K562 (cell line): ENCODE results near the gene PAFAH1B1.

Source experiments
- NR2F6 ChIP-seq: fragments of 450-650 bp; formaldehyde crosslinking; IDR thresholded peaks from 2 replicates; pipeline ENCODE4 v1.4.0; 2020; ENCODE audit warnings: mild to moderate bottlenecking
- RAD51 ChIP-seq: fragments of 450-650 bp; IDR thresholded peaks from 2 replicates; pipeline ENCODE4 v1.7.1; 2016; ENCODE audit warnings: low read depth, mild to moderate bottlenecking, borderline replicate concordance
- SMARCB1 ChIP-seq: IDR thresholded peaks from 2 replicates; pipeline ENCODE4 v1.6.1; 2011; ENCODE audit warnings: improper control_type of control experiment, low read depth; ENCODE audit not compliant: insufficient read length
- TCF7 ChIP-seq: sonication (generic); IDR thresholded peaks from 2 replicates; pipeline ENCODE4 v1.6.1; 2016; ENCODE audit warnings: antibody characterized with exemption, borderline replicate concordance
- ZNF239 ChIP-seq: fragments of 250-450 bp; sonication (Bioruptor Pico); IDR thresholded peaks from 2 replicates; pipeline ENCODE4 v1.4.0; 2020; ENCODE audit warnings: mild to moderate bottlenecking
- ZNF311 ChIP-seq: fragments of 250-450 bp; sonication (Bioruptor Pico); IDR thresholded peaks from 2 replicates; pipeline ENCODE4 v1.4.0; 2020; ENCODE audit warnings: mild to moderate bottlenecking, moderate library complexity

DNA sequence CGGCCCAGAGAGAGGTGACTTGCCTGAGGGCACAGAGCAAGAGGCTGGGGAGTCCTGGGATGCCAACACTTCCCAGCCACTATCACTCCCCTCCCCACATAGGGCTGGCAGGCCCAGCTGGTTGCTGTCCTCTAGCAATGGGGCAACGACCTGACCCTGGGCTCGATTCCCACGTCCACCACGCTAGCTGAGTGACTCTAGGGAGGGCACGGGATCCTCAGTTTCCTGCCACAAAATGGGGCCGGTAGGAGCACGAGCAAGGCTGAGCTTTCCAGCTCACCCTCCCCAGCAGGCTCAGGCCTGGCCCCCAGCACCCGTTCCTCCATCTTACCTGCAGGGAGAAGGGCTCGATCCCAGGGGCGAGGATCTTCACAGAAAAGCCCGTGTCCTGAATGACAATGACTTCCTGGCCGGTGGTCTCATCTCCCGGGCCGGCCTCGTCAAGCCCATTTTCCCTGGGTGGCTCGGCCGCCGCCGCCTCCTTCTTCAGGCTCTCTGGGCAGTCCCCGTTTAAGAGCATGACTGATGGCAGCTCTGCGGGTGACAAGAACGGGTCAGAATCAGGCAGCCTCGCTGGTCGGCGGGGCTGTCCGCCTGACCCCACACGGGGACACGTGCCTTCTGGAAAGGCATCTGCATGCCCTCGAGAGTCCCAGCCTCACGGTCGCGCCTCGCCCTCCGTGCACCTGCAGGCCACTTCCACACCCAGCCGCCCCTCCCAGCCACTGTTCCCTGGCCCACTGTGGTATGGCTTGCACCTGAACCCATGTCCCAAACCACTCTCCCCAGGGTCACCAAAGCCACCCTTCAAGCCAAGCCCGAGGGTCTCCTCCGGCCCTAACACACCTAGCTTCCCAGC is 110.8 kb downstream of the PAFAH1B1 start:
- TF ChIP-seq ZNF311: no peak
- no peak for TF ChIP-seq NR2F6 (CRISPR knock-in tag)
- no peak for TF ChIP-seq TCF7
- TF ChIP-seq SMARCB1: no peak
- TF ChIP-seq RAD51: no peak
- TF ChIP-seq ZNF239: no peak
